ENCODE data around the gene KRT37. TPM values are rescaled to one million over a fixed set of nuclear protein-coding genes. Genes with fewer than 3 reads are reported as not detected.

The KRT37 gene
- polyA plus RNA-seq, 3 donors = not detected

DNA sequence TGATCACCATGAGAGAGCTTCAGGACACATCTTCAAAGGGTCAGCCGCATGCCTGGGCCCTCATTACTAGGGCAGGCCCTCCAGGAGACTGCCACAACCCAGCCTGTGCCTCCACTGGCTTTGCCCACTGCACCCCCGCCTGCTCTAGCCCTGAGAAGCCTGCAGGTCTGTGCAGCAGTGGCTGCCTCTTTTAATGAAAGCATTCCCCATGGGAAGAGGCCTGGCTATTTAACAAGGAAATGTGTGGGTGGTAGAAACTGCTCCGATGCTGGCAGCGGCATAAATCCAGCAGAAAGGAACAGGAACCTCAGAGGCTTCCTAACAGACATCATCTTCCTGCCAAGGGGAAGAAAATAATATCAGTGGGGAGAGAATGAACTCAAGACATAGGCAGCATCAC lies 43.2 kb upstream of the KRT37 start:
- Histone ChIP-seq H3K36me3 (replicated peaks in 1 of 2; ENCODE audit: control insufficient read depth in 1 of 2, insufficient read depth in 2 of 2, low read length in 2 of 2) (no peaks in the 10 kb centered on the region), H3K4me3 (replicated peaks in 1 of 3; ENCODE audit: low read depth in 2 of 3, low read length in 3 of 3) (no peak overlapping the region), H4K20me1 (ENCODE audit: insufficient read depth, low read length) (no peaks in the 10 kb centered on the region), H3K9ac (ENCODE audit: insufficient read depth, low read length, poor library complexity, severe bottlenecking) (no peak overlapping the region), H3K27ac (ENCODE audit: low read depth in 1 of 2, low read length in 2 of 2) (no peak overlapping the region), H3K4me1 (ENCODE audit: control insufficient read depth in 1 of 2, insufficient read depth in 2 of 2, low read length in 2 of 2) (no peaks in the 10 kb centered on the region), H3K4me2 (replicated peaks; ENCODE audit: extremely low read depth, low read length, poor library complexity, severe bottlenecking) (no peak overlapping the region), H3K9me3 (replicated peaks in 1 of 2; ENCODE audit: control insufficient read depth in 1 of 2, insufficient read depth in 1 of 2, low read length in 2 of 2) (no peaks in the 10 kb centered on the region), H3K27me3 (ENCODE audit: control insufficient read depth in 2 of 2, insufficient read depth in 2 of 2, low read length in 2 of 2) (peaks cover 0 to 3% of the 10 kb centered on the region in 2 donors), H2AFZ (ENCODE audit: insufficient read depth, low read depth, low read length, poor library complexity, severe bottlenecking) (no peak overlapping the region), H3K79me2 (ENCODE audit: insufficient read depth, low read length) (no peaks in the 10 kb centered on the region)
- intact Hi-C loops (cut with micrococcal nuclease) = no loop called here
- Mint-ChIP-seq H3K9me3 (peaks cover 0 to 17% (median 2%) of the 10 kb centered on the region in 7 donors), H3K27me3 (ENCODE audit: low read depth in 3 of 3) (peaks cover 6 to 19% (median 11%) of the 10 kb centered on the region in 3 donors), H3K4me3 (no peak overlapping the region), H3K36me3 (no peaks in the 10 kb centered on the region), H3K27ac (peak overlapping the region in 1 of 7 donors; percentile 25), H3K4me1 (no peaks in the 10 kb centered on the region)
- TF ChIP-seq, protein P1, sequence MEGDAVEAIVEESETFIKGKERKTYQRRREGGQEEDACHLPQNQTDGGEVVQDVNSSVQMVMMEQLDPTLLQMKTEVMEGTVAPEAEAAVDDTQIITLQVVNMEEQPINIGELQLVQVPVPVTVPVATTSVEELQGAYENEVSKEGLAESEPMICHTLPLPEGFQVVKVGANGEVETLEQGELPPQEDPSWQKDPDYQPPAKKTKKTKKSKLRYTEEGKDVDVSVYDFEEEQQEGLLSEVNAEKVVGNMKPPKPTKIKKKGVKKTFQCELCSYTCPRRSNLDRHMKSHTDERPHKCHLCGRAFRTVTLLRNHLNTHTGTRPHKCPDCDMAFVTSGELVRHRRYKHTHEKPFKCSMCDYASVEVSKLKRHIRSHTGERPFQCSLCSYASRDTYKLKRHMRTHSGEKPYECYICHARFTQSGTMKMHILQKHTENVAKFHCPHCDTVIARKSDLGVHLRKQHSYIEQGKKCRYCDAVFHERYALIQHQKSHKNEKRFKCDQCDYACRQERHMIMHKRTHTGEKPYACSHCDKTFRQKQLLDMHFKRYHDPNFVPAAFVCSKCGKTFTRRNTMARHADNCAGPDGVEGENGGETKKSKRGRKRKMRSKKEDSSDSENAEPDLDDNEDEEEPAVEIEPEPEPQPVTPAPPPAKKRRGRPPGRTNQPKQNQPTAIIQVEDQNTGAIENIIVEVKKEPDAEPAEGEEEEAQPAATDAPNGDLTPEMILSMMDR (IDR thresholded peaks at IDR 0.05) = no peak
- 93% methylated on average over 2 of the region's 4 CpGs for WGBS (ENCODE audit: insufficient coverage)
- no peak for DNase-seq

DNA sequence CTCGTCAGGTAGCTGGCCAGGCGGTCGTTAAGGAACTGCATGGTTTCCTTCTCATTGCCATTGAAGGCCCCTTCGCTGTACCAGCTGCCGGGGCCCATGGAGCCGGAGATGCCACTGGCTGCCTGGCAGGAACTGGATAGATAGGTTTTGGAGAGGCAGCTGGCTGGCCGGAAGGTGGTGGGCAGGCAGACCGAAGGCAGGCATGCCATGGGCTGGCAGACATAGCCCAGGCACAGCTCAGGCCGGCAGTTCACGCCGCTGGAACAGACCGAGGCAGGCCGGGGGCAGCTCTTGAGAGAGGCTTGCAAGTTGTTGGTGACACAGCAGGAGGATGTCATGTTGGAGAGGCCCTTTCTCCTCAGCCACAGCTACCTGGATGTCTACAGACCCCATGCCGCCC lies 42.6 kb upstream of the KRT37 start, which contains the start of gene KRT32:
Gene KRT32 (minus strand): TSS at position 399 of the 400 bp plus-strand sequence. CDS start 61 bp downstream, at position 338.
- no peaks in the 10 kb centered on the region for H4K20me1 ChIP-seq (ENCODE audit: insufficient read depth, low read length)
- no peaks in the 10 kb centered on the region for H3K4me1 ChIP-seq (ENCODE audit: control insufficient read depth in 1 of 2, insufficient read depth in 2 of 2, low read length in 2 of 2)
- peaks cover 0 to 3% of the 10 kb centered on the region in 2 donors for H3K27me3 ChIP-seq (ENCODE audit: control insufficient read depth in 2 of 2, insufficient read depth in 2 of 2, low read length in 2 of 2)
- no peak within 1 kb of the TSS for H3K4me2 ChIP-seq (replicated peaks; ENCODE audit: extremely low read depth, low read length, poor library complexity, severe bottlenecking)
- TF ChIP-seq, protein P1 (IDR thresholded peaks at IDR 0.05) = no peak
- H3K36me3 ChIP-seq (replicated peaks in 1 of 2; ENCODE audit: control insufficient read depth in 1 of 2, insufficient read depth in 2 of 2, low read length in 2 of 2) = no peaks in the 10 kb centered on the region
- H3K27ac ChIP-seq (ENCODE audit: low read depth in 1 of 2, low read length in 2 of 2) = no peak within 1 kb of the TSS
- DNase-seq = no peak
- Mint-ChIP-seq H3K4me1 (no peaks in the 10 kb centered on the region), H3K27me3 (ENCODE audit: low read depth in 3 of 3) (peaks cover 6 to 19% (median 11%) of the 10 kb centered on the region in 3 donors), H3K36me3 (no peaks in the 10 kb centered on the region), H3K27ac (peak within 1 kb of the TSS in 2 of 7 donors; percentile 25 to 33), H3K4me3 (no peak within 1 kb of the TSS), H3K9me3 (peaks cover 0 to 15% (median 2%) of the 10 kb centered on the region in 7 donors)
- 91% methylated on average over 12 of the region's 14 CpGs for WGBS (ENCODE audit: insufficient coverage)
- intact Hi-C loops (cut with micrococcal nuclease) = no loop called here
- no peak within 1 kb of the TSS for H3K4me3 ChIP-seq (replicated peaks in 1 of 3; ENCODE audit: low read depth in 2 of 3, low read length in 3 of 3)
- H2AFZ ChIP-seq (ENCODE audit: insufficient read depth, low read depth, low read length, poor library complexity, severe bottlenecking) = no peak within 1 kb of the TSS
- no peak within 1 kb of the TSS for H3K9ac ChIP-seq (ENCODE audit: insufficient read depth, low read length, poor library complexity, severe bottlenecking)
- H3K79me2 ChIP-seq (ENCODE audit: insufficient read depth, low read length) = no peaks in the 10 kb centered on the region
- no peaks in the 10 kb centered on the region for H3K9me3 ChIP-seq (replicated peaks in 1 of 2; ENCODE audit: control insufficient read depth in 1 of 2, insufficient read depth in 1 of 2, low read length in 2 of 2)
